Activated T-cell treated with anti-CD3 and anti-CD28 coated beads, Interleukin-2, amount 50 U/mL, for 72 hours (primary cell): ENCODE data around the gene PHF21B. TPM values are rescaled to one million over a fixed set of nuclear protein-coding genes. Genes with fewer than 3 reads are reported as not detected.
A peak's percentile ranks its signal among the peaks of the same experiment; 100 is the strongest.
"Not testable (repeated sequence)": the region's sequence is repeated elsewhere in the genome, so short reads cannot be mapped to it uniquely, and the experiment has no call there.

ENCODE experiments used
- ATAC-seq, 2 donors: fragments of 150-1000 bp; cut with Tn5 transposase; replicated peaks in 1 of 2; 2 replicates each; pipeline ENCODE4 v1.10.0; 2021; ENCODE audit warnings: moderate library complexity in 2 of 2, mild to moderate bottlenecking in 1 of 2
- DNase-seq, 2 donors: peaks; one replicate each; pipeline ENCODE4 v3.0.0; 2021 to 2022; ENCODE audit warnings: mixed read lengths in 1 of 2
- H3K27ac Mint-ChIP-seq: one replicate; pipeline ENCODE4 v1.8.0; 2022; ENCODE audit warnings: mild to moderate bottlenecking, moderate library complexity, mixed read lengths
- H3K27me3 Mint-ChIP-seq: one replicate; pipeline ENCODE4 v1.8.0; 2022; ENCODE audit warnings: low read depth, mixed read lengths
- H3K36me3 Mint-ChIP-seq, 2 donors: one replicate each; pipeline ENCODE4 v1.8.0; 2022; ENCODE audit warnings: mixed read lengths in 2 of 2, mild to moderate bottlenecking in 1 of 2; ENCODE audit not compliant: insufficient read depth in 2 of 2
- H3K4me1 Mint-ChIP-seq: one replicate; pipeline ENCODE4 v1.8.0; 2022; ENCODE audit warnings: low read depth, mixed read lengths
- H3K4me3 Mint-ChIP-seq, 2 donors: one replicate each; pipeline ENCODE4 v1.8.0; 2022; ENCODE audit warnings: mild to moderate bottlenecking in 2 of 2, mixed read lengths in 2 of 2, moderate library complexity in 2 of 2
- H3K9me3 Mint-ChIP-seq, 2 donors: one replicate each; pipeline ENCODE4 v1.8.0; 2022; ENCODE audit warnings: mixed read lengths in 2 of 2
- total RNA-seq, 2 donors: library from RNA; stranded (reverse); gene quantifications; one replicate each; pipeline ENCODE4 v1.2.3, GENCODE V29; 2022

The PHF21B gene
- total RNA-seq, 2 donors from 2014 or later: 0.72 to 0.83 TPM

- ATAC-seq: no peak
- no peak overlapping the region for H3K4me3 Mint-ChIP-seq
- H3K27ac Mint-ChIP-seq: no peak overlapping the region
Measured at GRCh38 chr22:44930711-44931035, 79.1 kb downstream of the PHF21B start.

GRCh38 chr22:44930016-44930710 is 79.6 kb downstream of the PHF21B start:
- H3K36me3 Mint-ChIP-seq: no peaks in the 10 kb centered on the region
- no peak for ATAC-seq

More at GRCh38 chr22:44930711-44931035, 79.1 kb downstream of the PHF21B start:
- DNase-seq: no peak
- no peaks in the 10 kb centered on the region for H3K4me1 Mint-ChIP-seq
- H3K9me3 Mint-ChIP-seq: no peaks in the 10 kb centered on the region
- no peaks in the 10 kb centered on the region for H3K27me3 Mint-ChIP-seq
- no peaks in the 10 kb centered on the region for H3K36me3 Mint-ChIP-seq

GRCh38 chr22:44929359-44930015 is 80.3 kb downstream of the PHF21B start:
- ATAC-seq (no peak), DNase-seq (no peak)
- H3K36me3 Mint-ChIP-seq: no peaks in the 10 kb centered on the region
- no peaks in the 10 kb centered on the region for H3K9me3 Mint-ChIP-seq
- H3K4me1 Mint-ChIP-seq: no peaks in the 10 kb centered on the region
- no peak overlapping the region for H3K27ac Mint-ChIP-seq
- H3K4me3 Mint-ChIP-seq: no peak overlapping the region
- no peaks in the 10 kb centered on the region for H3K27me3 Mint-ChIP-seq

More at GRCh38 chr22:44930016-44930710, 79.6 kb downstream of the PHF21B start:
- no peak for DNase-seq
- H3K4me1 Mint-ChIP-seq: no peaks in the 10 kb centered on the region
- no peaks in the 10 kb centered on the region for H3K27me3 Mint-ChIP-seq
- no peak overlapping the region for H3K27ac Mint-ChIP-seq
- no peak overlapping the region for H3K4me3 Mint-ChIP-seq
- H3K9me3 Mint-ChIP-seq: no peaks in the 10 kb centered on the region

- Mint-ChIP-seq H3K27me3 (no peaks in the 10 kb centered on the region), H3K36me3 (no peaks in the 10 kb centered on the region), H3K9me3 (no peaks in the 10 kb centered on the region), H3K4me3 (no peak overlapping the region), H3K27ac (no peak overlapping the region), H3K4me1 (no peaks in the 10 kb centered on the region)
- no peak for DNase-seq
- ATAC-seq: no peak
Measured at GRCh38 chr22:44928711-44929358, 81.0 kb downstream of the PHF21B start.

GRCh38 chr22:44928136-44928463 is 81.7 kb downstream of the PHF21B start:
- Mint-ChIP-seq H3K36me3 (no peaks in the 10 kb centered on the region), H3K27ac (no peak overlapping the region), H3K9me3 (no peaks in the 10 kb centered on the region), H3K4me3 (no peak overlapping the region), H3K27me3 (no peaks in the 10 kb centered on the region), H3K4me1 (no peaks in the 10 kb centered on the region)
- ATAC-seq (no peak), DNase-seq (no peak)

GRCh38 chr22:44927463-44928135 is 82.2 kb downstream of the PHF21B start:
- no peaks in the 10 kb centered on the region for H3K36me3 Mint-ChIP-seq
- DNase-seq (no peak), ATAC-seq (no peak)
- no peaks in the 10 kb centered on the region for H3K27me3 Mint-ChIP-seq
- no peak overlapping the region for H3K4me3 Mint-ChIP-seq
- no peaks in the 10 kb centered on the region for H3K9me3 Mint-ChIP-seq
- no peak overlapping the region for H3K27ac Mint-ChIP-seq
- no peaks in the 10 kb centered on the region for H3K4me1 Mint-ChIP-seq

- no peaks in the 10 kb centered on the region for H3K36me3 Mint-ChIP-seq
- no peaks in the 10 kb centered on the region for H3K27me3 Mint-ChIP-seq
- H3K9me3 Mint-ChIP-seq: no peaks in the 10 kb centered on the region
- no peaks in the 10 kb centered on the region for H3K4me1 Mint-ChIP-seq
- DNase-seq (no peak), ATAC-seq (no peak)
- H3K4me3 Mint-ChIP-seq: no peak overlapping the region
- no peak overlapping the region for H3K27ac Mint-ChIP-seq
Measured at GRCh38 chr22:44926491-44927415, 83.1 kb downstream of the PHF21B start.

GRCh38 chr22:44926124-44926475 is 83.7 kb downstream of the PHF21B start:
- Mint-ChIP-seq H3K27ac (no peak overlapping the region), H3K4me3 (no peak overlapping the region), H3K9me3 (no peaks in the 10 kb centered on the region), H3K36me3 (no peaks in the 10 kb centered on the region), H3K4me1 (no peaks in the 10 kb centered on the region), H3K27me3 (no peaks in the 10 kb centered on the region)
- ATAC-seq: no peak
- no peak for DNase-seq

GRCh38 chr22:44925465-44926123 is 84.2 kb downstream of the PHF21B start:
- H3K27ac Mint-ChIP-seq: no peak overlapping the region
- no peaks in the 10 kb centered on the region for H3K36me3 Mint-ChIP-seq
- H3K4me1 Mint-ChIP-seq: no peaks in the 10 kb centered on the region
- no peak overlapping the region for H3K4me3 Mint-ChIP-seq
- no peaks in the 10 kb centered on the region for H3K9me3 Mint-ChIP-seq
- no peaks in the 10 kb centered on the region for H3K27me3 Mint-ChIP-seq
- no peak for ATAC-seq
- DNase-seq: no peak

- peak in 1 of 2 donors; percentile 73 for ATAC-seq
- peak in 1 of 2 donors; percentile 21 for DNase-seq
- H3K27me3 Mint-ChIP-seq: no peaks in the 10 kb centered on the region
Measured at GRCh38 chr22:44924710-44925109, 85.1 kb downstream of the PHF21B start.

GRCh38 chr22:44924098-44924497 is 85.7 kb downstream of the PHF21B start:
- Mint-ChIP-seq H3K36me3 (no peaks in the 10 kb centered on the region), H3K4me3 (no peak overlapping the region), H3K27ac (no peak overlapping the region), H3K27me3 (no peaks in the 10 kb centered on the region), H3K9me3 (no peaks in the 10 kb centered on the region), H3K4me1 (no peaks in the 10 kb centered on the region)
- ATAC-seq (no peak), DNase-seq (no peak)

More at GRCh38 chr22:44924710-44925109, 85.1 kb downstream of the PHF21B start:
- no peaks in the 10 kb centered on the region for H3K4me1 Mint-ChIP-seq
- H3K36me3 Mint-ChIP-seq: no peaks in the 10 kb centered on the region
- H3K9me3 Mint-ChIP-seq: no peaks in the 10 kb centered on the region
- H3K4me3 Mint-ChIP-seq: no peak overlapping the region
- H3K27ac Mint-ChIP-seq: no peak overlapping the region

- not testable (repeated sequence) for ATAC-seq, H3K27me3 Mint-ChIP-seq, H3K36me3 Mint-ChIP-seq, H3K9me3 Mint-ChIP-seq, DNase-seq, H3K27ac Mint-ChIP-seq, H3K4me3 Mint-ChIP-seq, H3K4me1 Mint-ChIP-seq
Measured at GRCh38 chr22:44921766-44922165, 88.0 kb downstream of the PHF21B start.
